Ishikawa (cell line): ENCODE results near the gene RPL15.

Experiments used
- CEBPB ChIP-seq: IDR thresholded peaks from 2 replicates; pipeline ENCODE4 v1.6.1; 2012
- CREB1 ChIP-seq: IDR thresholded peaks from 2 replicates; pipeline ENCODE4 v1.6.1; 2012; ENCODE audit warnings: low read depth
- EGR1 ChIP-seq: IDR thresholded peaks from 2 replicates; pipeline ENCODE4 v1.6.1; 2012
- EP300 ChIP-seq: IDR thresholded peaks from 2 replicates; pipeline ENCODE4 v1.6.1; 2012; ENCODE audit warnings: borderline replicate concordance
- FOXM1 ChIP-seq: IDR thresholded peaks from 2 replicates; pipeline ENCODE4 v1.6.1; 2012; ENCODE audit warnings: low read depth, borderline replicate concordance
- MAX ChIP-seq: IDR thresholded peaks from 2 replicates; pipeline ENCODE4 v1.6.1; 2012
- NFIC ChIP-seq: IDR thresholded peaks from 2 replicates; pipeline ENCODE4 v1.6.1; 2012
- RAD21 ChIP-seq: IDR thresholded peaks from 2 replicates; pipeline ENCODE4 v1.6.1; 2012; ENCODE audit warnings: low read depth
- REST ChIP-seq: IDR thresholded peaks from 2 replicates; pipeline ENCODE4 v1.6.1; 2012; ENCODE audit warnings: low read depth, mild to moderate bottlenecking
- TAF1 ChIP-seq: IDR thresholded peaks from 2 replicates; pipeline ENCODE4 v1.6.1; 2012; ENCODE audit warnings: low read depth, mild to moderate bottlenecking
- TCF12 ChIP-seq: IDR thresholded peaks from 2 replicates; pipeline ENCODE4 v1.6.1; 2012; ENCODE audit warnings: low read depth
- TEAD4 ChIP-seq: IDR thresholded peaks from 2 replicates; pipeline ENCODE4 v1.6.1; 2012
- USF1 ChIP-seq: IDR thresholded peaks from 2 replicates; pipeline ENCODE4 v1.6.1; 2012
- YY1 ChIP-seq: IDR thresholded peaks from 2 replicates; pipeline ENCODE4 v1.6.1; 2012; ENCODE audit warnings: low read depth
- ZBTB7A ChIP-seq: IDR thresholded peaks from 2 replicates; pipeline ENCODE4 v1.6.1; 2012; ENCODE audit warnings: low read depth

Gene RPL15

GRCh38 chr3:23938688-23939087, 21.8 kb downstream of the RPL15 start:
- no peak for TF ChIP-seq MAX
- no peak for TF ChIP-seq TCF12
- no peak for TF ChIP-seq EGR1
- TF ChIP-seq CREB1: no peak
- TF ChIP-seq ZBTB7A: no peak
- TF ChIP-seq FOXM1: no peak
- TF ChIP-seq RAD21: no peak
- no peak for TF ChIP-seq CEBPB
- no peak for TF ChIP-seq TAF1

- TF ChIP-seq EGR1 (no peak), ZBTB7A (no peak), RAD21 (no peak), MAX (no peak), USF1 (no peak)
Observed at GRCh38 chr3:23940775-23941174, 23.8 kb downstream of the RPL15 start.

- TF ChIP-seq TCF12 (no peak), TAF1 (no peak), TEAD4 (no peak), RAD21 (no peak), USF1 (no peak), CREB1 (no peak), FOXM1 (no peak), CEBPB (no peak), REST (no peak), ZBTB7A (no peak), MAX (no peak)
Observed at GRCh38 chr3:23941440-23941839, 24.5 kb downstream of the RPL15 start.

GRCh38 chr3:23942546-23942945, 25.6 kb downstream of the RPL15 start:
- no peak for TF ChIP-seq YY1
- TF ChIP-seq EGR1: no peak
- no peak for TF ChIP-seq FOXM1
- TF ChIP-seq MAX: no peak
- TF ChIP-seq EP300: no peak
- no peak for TF ChIP-seq CREB1
- no peak for TF ChIP-seq RAD21
- no peak for TF ChIP-seq REST
- TF ChIP-seq TEAD4: no peak
- TF ChIP-seq USF1: no peak
- TF ChIP-seq TCF12: no peak
- no peak for TF ChIP-seq ZBTB7A
- no peak for TF ChIP-seq NFIC
- no peak for TF ChIP-seq TAF1
- TF ChIP-seq CEBPB: no peak

GRCh38 chr3:23944007-23944783, 27.3 kb downstream of the RPL15 start:
- no peak for TF ChIP-seq RAD21
- TF ChIP-seq TEAD4: no peak
- TF ChIP-seq REST: no peak
- TF ChIP-seq EGR1: no peak
- no peak for TF ChIP-seq YY1
- no peak for TF ChIP-seq FOXM1
- TF ChIP-seq USF1: no peak
- TF ChIP-seq TCF12: no peak
- TF ChIP-seq MAX: no peak
- TF ChIP-seq ZBTB7A: no peak
- no peak for TF ChIP-seq NFIC
- no peak for TF ChIP-seq EP300
- no peak for TF ChIP-seq TAF1
- TF ChIP-seq CEBPB: no peak
